ENCODE results near the gene GYS2. TPM values are rescaled to one million over a fixed set of nuclear protein-coding genes. Genes with fewer than 3 reads are reported as not detected.

The GYS2 gene
- total and polyA plus RNA-seq, 4 donors = 15.5 to 86.8 (median 34.1) TPM

- TF ChIP-seq NR2F2 (IDR thresholded peaks at IDR 0.05) = no peak
- no peak for TF ChIP-seq RAD21 (IDR thresholded peaks at IDR 0.05)
- no peak for TF ChIP-seq CTCF (IDR thresholded peaks at IDR 0.05; ENCODE audit: low read depth, low read length, missing input control)
- no peak for TF ChIP-seq HNF4G (IDR thresholded peaks at IDR 0.05)
- TF ChIP-seq, protein P1, sequence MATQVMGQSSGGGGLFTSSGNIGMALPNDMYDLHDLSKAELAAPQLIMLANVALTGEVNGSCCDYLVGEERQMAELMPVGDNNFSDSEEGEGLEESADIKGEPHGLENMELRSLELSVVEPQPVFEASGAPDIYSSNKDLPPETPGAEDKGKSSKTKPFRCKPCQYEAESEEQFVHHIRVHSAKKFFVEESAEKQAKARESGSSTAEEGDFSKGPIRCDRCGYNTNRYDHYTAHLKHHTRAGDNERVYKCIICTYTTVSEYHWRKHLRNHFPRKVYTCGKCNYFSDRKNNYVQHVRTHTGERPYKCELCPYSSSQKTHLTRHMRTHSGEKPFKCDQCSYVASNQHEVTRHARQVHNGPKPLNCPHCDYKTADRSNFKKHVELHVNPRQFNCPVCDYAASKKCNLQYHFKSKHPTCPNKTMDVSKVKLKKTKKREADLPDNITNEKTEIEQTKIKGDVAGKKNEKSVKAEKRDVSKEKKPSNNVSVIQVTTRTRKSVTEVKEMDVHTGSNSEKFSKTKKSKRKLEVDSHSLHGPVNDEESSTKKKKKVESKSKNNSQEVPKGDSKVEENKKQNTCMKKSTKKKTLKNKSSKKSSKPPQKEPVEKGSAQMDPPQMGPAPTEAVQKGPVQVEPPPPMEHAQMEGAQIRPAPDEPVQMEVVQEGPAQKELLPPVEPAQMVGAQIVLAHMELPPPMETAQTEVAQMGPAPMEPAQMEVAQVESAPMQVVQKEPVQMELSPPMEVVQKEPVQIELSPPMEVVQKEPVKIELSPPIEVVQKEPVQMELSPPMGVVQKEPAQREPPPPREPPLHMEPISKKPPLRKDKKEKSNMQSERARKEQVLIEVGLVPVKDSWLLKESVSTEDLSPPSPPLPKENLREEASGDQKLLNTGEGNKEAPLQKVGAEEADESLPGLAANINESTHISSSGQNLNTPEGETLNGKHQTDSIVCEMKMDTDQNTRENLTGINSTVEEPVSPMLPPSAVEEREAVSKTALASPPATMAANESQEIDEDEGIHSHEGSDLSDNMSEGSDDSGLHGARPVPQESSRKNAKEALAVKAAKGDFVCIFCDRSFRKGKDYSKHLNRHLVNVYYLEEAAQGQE (IDR thresholded peaks at IDR 0.05) = no peak
- Histone ChIP-seq H3K27me3 (ENCODE audit: control insufficient read depth in 4 of 4, insufficient read depth in 4 of 4, low read length in 3 of 4) (no peaks in the 10 kb centered on the region), H3K9ac (ENCODE audit: low read depth in 1 of 2, low read length in 2 of 2) (no peak overlapping the region), H3K4me3 (ENCODE audit: low read depth in 1 of 3, low read length in 3 of 3) (no peak overlapping the region), H3K4me1 (ENCODE audit: control insufficient read depth in 4 of 4, insufficient read depth in 4 of 4, low read length in 3 of 4) (no peaks in the 10 kb centered on the region), H3K9me3 (ENCODE audit: control insufficient read depth in 4 of 4, low read length in 3 of 4) (no peaks in the 10 kb centered on the region), H3K27ac (ENCODE audit: low read depth in 1 of 2, low read length in 2 of 2) (no peak overlapping the region), H3K36me3 (ENCODE audit: control insufficient read depth in 4 of 4, insufficient read depth in 3 of 4, low read depth in 1 of 4, low read length in 3 of 4) (peaks cover 0 to 14% (median 9%) of the 10 kb centered on the region in 4 donors)
- DNase-seq (ENCODE audit: low spot score) = no peak
These were observed 51.3 kb downstream of the GYS2 start for GRCh38 chr12:21553329-21553675.

GRCh38 chr12:21552635-21553328 is 51.9 kb downstream of the GYS2 start:
- Histone ChIP-seq H3K9me3 (ENCODE audit: control insufficient read depth in 4 of 4, low read length in 3 of 4) (no peaks in the 10 kb centered on the region), H3K4me1 (ENCODE audit: control insufficient read depth in 4 of 4, insufficient read depth in 4 of 4, low read length in 3 of 4) (no peaks in the 10 kb centered on the region), H3K36me3 (ENCODE audit: control insufficient read depth in 4 of 4, insufficient read depth in 3 of 4, low read depth in 1 of 4, low read length in 3 of 4) (peaks cover 0 to 14% (median 6%) of the 10 kb centered on the region in 4 donors), H3K4me3 (ENCODE audit: low read depth in 1 of 3, low read length in 3 of 3) (no peak overlapping the region), H3K27me3 (ENCODE audit: control insufficient read depth in 4 of 4, insufficient read depth in 4 of 4, low read length in 3 of 4) (no peaks in the 10 kb centered on the region), H3K27ac (ENCODE audit: low read depth in 1 of 2, low read length in 2 of 2) (no peak overlapping the region), H3K9ac (ENCODE audit: low read depth in 1 of 2, low read length in 2 of 2) (no peak overlapping the region)
- no peak for DNase-seq (ENCODE audit: low spot score)
- TF ChIP-seq FOXA2 (IDR thresholded peaks at IDR 0.05) = no peak
- no peak for TF ChIP-seq GABPA (IDR thresholded peaks at IDR 0.05 in 1 of 2, conservative IDR thresholded peaks at IDR 0.05 in 1 of 2)
- TF ChIP-seq, protein P1 (IDR thresholded peaks at IDR 0.05) = no peak
- no peak for TF ChIP-seq MAX (IDR thresholded peaks at IDR 0.05)
- TF ChIP-seq CTCF (IDR thresholded peaks at IDR 0.05; ENCODE audit: low read depth, low read length, missing input control) = no peak
- no peak for TF ChIP-seq FOXA1 (IDR thresholded peaks at IDR 0.05)
- no peak for TF ChIP-seq YY1 (IDR thresholded peaks at IDR 0.05)
- no peak for TF ChIP-seq JUND (IDR thresholded peaks at IDR 0.05)
- TF ChIP-seq RXRA (IDR thresholded peaks at IDR 0.05) = no peak
- TF ChIP-seq RAD21 (IDR thresholded peaks at IDR 0.05) = no peak
- TF ChIP-seq SP1 (IDR thresholded peaks at IDR 0.05) = no peak
- TF ChIP-seq, protein P2, sequence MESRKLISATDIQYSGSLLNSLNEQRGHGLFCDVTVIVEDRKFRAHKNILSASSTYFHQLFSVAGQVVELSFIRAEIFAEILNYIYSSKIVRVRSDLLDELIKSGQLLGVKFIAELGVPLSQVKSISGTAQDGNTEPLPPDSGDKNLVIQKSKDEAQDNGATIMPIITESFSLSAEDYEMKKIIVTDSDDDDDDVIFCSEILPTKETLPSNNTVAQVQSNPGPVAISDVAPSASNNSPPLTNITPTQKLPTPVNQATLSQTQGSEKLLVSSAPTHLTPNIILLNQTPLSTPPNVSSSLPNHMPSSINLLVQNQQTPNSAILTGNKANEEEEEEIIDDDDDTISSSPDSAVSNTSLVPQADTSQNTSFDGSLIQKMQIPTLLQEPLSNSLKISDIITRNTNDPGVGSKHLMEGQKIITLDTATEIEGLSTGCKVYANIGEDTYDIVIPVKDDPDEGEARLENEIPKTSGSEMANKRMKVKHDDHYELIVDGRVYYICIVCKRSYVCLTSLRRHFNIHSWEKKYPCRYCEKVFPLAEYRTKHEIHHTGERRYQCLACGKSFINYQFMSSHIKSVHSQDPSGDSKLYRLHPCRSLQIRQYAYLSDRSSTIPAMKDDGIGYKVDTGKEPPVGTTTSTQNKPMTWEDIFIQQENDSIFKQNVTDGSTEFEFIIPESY (IDR thresholded peaks at IDR 0.05) = no peak
- WGBS = 76% methylated on average over 6 of the region's 6 CpGs

Measured in liver (tissue), 9 donors.